Hippocampal formation (tissue), 2 donors: ENCODE measurements around the gene PLS1.

Experiments
- DNase-seq, 2 donors: peaks; one replicate each; lab custom pipeline; 2025; lab: John Stamatoyannopoulos, UW

PLS1 gene

DNA sequence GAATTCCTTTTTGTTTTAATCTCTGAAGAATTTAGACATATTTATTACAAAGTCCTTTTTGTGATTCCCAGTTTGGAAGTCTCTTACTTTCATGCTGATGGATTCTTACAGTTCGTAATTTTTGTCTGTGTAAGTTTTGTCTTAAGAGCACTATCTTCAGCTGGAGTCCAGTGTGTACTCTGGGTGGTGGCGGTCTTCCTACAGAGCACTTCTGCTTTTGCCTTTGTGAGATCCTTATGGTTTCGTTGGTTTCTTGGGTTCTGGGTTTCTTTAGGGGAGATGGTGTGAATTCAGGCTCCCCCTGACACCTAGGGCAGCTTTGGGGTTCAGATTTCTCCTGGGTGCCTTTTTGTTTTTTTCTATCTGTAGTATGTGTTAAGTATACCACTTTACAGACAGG, 45.3 kb downstream of the PLS1 start:
- no peak for DNase-seq

DNA sequence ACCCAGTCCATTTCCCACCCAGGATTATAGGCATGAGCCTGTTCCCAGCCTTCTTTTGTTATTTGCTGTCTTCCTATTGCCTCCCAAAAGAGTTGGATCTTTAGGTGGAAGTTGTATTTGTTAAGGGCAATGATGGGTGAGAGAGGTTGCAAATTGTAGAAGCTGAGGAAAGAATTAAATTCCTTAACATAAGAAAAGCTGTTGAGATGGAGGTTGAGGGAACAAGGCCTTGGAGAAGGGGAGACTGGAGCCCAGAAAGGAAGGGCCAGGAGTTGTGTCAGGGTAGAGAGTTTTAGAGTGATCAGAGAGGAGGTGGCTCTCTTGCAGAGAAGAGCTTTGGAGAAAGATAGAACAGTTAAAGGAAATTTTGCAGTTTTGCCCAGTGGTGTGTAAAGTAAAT, 46.8 kb downstream of the PLS1 start:
- DNase-seq: no peak

DNA sequence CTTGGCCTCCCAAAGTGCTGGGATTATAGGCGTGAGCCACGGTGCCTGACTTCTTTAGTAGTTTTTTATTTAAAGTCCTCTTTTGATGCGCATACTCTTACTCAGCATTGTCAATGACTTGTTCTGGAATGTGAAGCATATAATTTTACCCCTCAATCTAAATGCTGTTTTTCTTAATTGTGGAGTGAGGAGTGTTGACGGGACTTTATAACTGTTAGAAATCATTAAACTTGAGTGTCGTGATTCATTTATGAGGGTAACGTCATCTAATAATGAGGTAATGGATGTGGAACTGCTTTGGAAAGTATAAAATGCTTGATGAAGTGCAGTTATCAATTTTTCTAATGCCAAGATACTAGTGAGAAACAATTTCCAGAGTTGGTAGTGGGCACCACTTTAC, 48.3 kb downstream of the PLS1 start:
- DNase-seq: no peak

DNA sequence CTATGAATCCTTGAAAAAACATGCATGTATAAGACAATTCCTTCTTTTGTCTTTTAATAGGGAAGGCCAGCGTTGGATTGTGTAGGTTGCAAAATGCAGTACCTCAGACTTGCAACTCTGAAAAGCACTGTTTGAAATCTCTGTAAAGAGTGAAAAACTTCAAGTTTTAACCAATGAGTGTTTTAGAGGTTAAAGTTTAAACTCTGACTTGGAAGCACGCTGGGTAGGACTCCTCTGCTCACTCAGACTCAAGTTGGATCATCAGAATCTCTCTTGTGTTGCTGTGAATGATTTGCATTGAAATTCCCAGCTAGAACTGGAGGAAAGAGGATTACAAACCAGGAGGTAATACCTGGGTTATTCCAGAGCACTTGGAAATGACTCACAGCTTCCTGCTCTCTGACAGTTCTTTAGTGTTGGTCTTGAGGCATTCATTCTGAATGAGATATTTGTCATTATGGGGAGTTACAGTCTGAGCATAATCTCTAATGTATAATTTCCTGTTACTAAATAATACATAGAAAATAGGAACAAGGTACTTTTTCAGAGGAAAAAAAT, 49.1 kb downstream of the PLS1 start:
- DNase-seq: no peak

DNA sequence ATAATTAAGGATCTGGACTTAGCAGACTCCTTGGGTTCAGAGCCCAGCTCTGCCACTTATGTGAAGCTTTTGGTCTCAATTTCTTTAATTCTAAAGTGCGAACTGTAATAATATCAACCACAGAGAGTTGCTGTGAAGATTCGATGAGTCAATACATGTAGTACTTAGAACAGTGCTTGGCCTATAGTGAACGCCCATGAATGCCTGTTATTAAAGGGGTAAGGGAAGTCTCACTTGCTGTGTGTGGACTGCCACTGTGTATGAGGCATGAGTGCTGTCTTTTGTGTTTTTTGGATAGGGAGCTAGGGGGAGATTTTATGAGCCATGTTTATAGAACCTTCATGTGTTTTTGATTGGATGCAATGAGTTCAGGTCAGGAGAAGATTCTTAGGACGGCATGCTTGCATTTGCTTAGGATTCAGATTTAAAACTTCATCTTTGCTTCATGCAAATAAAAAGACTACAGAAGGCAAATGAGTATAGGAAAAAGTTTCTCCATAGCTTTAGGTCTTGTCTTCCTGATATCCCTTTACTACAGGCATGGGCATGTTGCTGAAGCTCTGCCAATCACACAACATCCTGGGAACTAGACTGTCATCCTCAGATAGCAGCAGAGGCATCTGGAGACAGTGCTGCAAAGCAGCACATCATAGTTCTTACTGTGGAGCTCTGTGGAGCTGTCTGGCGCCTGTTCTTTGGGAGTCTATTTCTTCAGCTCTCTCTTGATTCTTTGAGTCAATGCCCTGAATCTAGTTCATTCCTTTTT, 50.0 kb downstream of the PLS1 start:
- no peak for DNase-seq

DNA sequence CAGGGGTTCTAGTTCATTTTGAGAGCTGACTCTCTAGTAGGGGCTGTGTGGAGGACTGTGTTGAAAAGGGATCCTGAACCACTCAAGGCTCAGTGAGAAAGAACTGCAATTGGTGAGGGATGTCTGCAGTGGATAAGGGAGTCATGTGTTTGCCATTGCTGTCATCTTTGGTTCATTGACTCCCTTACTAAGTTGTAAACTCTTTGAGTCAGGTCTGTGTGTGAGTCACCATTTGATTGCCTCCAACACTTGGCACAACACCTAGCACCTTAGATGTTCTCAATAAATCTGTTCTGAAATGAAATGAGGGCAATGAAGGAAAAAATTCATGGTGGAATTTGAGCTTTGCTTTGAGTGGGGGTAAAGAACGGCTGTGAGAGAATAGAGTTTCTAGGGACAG, 51.7 kb downstream of the PLS1 start:
- no peak for DNase-seq

DNA sequence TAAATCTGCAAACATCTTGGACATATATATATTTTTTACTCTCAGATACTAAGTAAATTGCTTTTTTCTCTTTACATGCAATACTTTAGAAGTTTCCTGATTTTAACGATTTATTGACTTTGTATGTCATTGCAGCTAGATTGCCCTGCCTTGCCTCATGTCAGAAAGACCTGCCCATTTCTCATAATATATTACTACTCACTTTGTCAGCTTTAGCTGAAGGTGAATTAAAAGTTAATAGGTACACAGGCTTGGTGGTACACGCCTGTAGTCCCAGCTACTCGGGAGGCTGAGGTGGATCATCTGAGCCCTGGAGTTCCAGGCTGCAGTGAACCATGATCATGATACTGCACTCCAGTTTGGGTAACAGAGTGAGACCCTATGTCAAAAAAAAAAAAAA, 52.8 kb downstream of the PLS1 start:
- no peak for DNase-seq

DNA sequence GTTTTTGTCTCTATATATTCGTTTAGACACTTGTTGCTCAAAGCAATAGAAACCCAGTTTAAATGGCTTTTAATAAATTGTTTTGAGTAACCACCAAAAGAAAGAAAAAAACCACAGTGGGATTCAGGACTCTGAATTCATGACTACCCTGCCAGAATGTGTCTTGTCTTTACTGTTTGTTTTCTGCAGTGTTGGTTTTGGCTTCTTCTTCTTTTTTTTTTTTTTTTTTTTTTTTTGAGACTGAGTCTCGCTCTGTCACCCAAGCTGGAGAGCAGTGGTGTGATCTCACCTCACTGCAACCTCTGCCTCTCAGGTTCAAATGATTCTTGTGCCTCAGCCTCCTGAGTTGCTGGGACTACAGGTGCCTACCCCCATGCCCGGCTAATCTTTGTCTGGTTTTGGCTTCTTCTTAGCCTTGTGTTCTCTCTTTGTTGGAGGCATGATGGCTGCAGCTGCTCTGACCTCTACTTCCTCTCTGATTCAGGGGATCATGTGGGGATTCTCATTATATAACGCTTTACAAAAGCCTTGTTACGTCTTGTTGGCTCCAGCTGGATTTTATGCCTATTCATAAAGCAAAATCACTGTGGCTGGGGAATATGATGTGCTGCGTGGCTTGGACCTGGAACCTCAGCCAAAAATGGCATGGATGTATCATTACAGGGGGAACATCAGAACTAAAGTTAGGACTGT, 54.0 kb downstream of the PLS1 start:
- no peak for DNase-seq

DNA sequence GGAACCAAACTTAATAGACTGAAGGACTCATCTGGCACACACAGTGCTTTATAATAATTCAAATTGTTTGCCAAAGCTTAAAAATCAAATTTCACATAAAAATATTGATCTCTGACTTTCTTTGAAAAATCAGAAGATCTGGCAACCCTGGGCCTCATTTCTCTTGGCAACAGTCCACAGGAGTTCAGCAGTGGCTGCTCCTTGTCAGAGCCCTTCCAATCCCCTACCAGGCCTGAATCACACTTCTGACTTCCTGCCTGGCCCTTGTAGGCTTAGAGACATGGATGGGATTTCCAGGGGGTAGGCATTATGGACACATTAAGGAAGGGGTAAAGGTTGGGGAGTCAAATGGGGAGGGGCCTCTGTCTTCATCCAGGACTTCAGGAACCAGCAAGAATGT, 55.5 kb downstream of the PLS1 start:
- DNase-seq: no peak

DNA sequence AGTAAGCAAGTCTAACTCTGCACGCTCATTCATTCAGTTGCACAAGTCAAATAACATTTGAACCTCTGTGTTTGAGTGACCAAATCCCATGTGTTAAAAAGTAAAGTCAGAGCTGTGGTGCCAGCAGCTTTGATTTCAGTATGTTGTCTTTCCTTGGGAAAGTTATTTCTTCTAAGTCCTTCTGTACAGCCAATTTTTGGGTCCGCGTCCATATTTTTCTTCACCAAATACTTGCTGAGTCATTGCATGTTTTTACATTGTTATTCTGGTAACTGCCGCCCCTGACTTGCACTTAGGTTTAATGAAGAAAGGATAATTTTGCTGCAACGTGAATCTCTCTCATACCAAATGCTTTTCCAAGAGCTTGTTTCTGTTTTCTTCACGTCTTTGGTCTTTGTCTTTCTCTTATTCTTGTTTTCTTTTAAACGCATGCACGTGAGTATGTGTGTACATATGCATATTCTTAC, 56.7 kb downstream of the PLS1 start:
- DNase-seq: no peak

DNA sequence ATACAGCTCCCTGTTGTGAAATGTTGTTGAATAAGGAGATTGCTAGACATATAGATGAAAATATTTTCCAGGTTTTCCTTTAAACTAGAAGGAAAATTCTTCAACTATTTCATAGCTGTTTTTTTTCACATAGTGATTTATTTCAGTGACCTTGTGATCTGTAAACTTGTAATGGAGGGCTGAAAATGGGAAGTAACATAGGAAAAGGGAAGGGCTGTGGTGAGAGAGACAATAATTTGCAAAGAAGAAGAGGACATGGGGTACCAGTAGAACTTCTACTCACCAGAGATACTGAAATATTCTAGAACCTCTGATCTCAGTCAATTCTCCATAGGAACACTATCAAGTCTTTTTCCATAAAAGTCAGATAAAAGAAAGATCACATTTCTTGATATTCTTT, 60.4 kb downstream of the PLS1 start:
- no peak for DNase-seq

DNA sequence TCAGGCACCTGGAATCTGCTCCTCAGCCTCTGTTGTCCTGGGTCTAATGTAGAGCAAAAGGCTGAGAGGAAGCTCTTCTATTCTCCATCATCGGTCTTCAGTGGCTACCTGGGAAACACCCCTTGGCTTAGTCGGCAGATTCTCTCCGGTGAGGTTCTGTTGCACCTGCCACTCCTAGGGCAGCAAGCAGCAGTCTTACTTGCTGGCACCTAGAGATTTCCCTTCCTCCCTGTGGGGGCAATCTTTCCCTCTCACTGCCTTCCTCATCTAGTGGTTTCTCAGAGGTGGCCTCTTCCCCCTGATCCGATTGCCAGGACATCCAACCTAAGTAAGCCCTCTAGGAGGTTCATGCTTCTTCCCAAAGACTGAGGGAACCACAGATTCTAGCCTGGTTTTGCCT, 60.8 kb downstream of the PLS1 start:
- DNase-seq: no peak

DNA sequence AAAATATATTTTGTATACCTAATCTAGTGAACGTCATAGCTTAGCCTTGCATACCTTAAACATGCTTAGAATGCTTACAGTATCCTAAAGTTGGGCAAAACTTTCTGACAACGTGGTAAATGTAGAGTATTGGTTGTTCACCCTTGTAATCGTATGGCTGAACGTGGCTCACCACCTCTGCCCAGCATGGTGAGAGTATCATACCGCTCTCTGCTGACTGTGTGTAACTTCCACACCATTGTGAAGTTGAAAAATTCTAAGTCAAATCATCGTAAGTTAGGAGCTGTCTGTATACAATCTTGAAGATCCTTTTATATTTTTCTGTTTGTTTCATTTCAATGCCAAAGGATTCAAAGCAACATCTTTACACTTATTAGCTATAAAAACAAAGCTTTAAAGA, 64.2 kb downstream of the PLS1 start:
- no peak for DNase-seq

DNA sequence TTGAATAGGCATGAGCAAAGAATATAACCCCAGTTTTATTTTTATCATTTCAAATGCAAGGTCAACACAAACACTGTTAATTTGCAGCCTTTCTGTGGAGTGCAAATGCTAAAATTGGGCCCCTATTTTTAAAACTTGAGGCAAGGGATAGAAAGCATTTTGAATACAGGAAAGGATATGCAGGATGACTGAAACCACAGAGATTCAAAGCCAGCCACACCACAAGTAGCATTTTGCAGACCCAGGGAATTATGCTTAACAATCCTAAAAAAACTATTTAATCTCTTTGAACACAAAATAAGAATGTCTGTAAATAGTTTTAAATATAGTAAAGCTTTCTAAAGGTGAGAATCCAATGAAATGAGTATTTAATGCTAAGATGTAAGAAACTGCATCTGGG, 64.7 kb downstream of the PLS1 start:
- DNase-seq: no peak

DNA sequence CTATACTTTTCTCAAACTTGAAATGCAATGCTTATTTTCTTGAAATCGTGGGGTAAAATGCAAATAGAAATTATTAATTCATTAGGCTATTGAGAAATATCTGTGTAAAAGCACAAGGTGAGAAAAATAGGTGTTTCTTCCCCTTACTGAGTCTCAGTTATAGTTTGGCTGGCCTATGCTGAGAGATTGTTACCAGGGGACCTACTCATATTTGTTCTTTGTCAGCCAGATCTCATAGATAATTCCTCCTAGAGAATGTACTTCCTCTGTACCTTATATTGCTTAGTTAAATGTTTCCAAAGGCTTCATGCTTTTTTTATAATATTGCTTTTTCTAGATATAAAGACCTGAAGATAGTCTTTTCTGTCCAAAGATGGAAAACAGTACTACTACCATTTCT, 67.7 kb downstream of the PLS1 start:
- DNase-seq: no peak

DNA sequence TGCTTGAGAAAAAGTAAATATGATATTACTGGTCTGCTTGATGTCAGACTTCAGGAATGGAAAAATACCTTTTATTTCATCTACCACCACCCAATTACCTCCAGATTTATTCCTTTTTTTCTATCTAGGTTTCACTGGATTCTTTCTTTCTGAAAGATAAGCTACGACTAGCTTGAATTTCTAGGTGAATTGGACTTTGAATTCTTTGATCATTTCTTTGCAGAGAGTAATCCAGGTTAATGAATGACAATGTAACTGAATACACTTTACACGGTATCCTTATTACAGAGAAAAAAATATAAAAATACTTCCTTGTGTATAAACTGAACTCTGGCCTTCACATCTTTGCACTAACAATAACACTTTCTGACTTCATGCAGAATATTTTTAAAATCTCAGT, 68.1 kb downstream of the PLS1 start:
- no peak for DNase-seq

DNA sequence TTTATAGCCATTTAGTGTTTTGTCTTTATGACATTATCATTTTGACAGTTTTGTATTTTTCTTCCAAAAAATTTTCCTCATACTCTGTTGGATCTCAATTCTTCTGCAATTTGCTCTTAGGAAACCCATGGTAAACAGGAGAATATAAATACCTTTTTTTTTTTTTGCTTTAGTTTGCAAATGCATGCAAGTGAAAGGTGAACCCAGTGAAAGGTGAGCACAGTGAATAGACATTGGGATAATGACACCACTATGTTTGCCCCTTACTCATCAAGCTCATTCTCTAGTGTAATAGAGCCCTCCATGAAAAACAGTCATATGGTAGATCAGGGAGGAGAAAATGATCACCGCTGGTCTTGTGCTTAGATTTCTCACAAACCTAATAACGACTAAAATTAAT, 68.6 kb downstream of the PLS1 start:
- no peak for DNase-seq

DNA sequence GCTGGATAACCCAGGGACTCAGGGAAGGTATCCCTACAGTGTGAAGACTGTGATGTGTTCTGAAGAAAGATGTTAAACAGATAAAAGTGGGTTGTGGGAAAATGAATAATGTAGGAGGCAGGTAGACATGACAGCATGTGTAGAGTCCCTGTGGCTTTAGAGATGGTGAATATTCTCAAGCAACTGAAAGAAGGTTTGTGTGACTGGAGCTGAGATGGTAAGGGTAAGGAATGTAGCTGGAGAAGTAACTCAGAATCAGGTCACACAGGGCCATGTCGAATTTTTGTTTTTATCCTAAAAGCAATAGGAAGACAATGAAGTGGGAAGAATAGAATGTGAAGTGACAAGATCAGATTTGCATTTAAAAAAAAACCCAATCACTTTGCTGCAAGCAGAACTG, 73.9 kb downstream of the PLS1 start:
- DNase-seq: no peak

DNA sequence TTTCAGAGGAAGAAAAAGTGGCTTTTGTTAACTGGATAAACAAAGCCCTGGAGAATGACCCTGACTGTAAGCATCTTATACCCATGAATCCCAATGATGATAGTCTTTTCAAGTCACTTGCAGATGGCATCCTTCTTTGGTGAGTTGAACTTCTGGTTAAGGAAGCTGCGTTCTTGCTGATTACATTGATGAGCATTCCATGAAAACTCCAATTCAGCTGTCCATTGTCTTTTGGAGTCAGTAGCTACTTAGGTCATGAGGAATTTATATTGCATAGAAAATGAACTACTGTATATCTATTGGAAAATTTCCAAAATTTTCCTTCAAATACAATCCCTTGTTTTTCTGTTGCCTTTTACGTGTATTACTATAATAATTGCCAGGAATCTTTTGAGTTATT, 80.0 kb downstream of the PLS1 start:
- DNase-seq: no peak

DNA sequence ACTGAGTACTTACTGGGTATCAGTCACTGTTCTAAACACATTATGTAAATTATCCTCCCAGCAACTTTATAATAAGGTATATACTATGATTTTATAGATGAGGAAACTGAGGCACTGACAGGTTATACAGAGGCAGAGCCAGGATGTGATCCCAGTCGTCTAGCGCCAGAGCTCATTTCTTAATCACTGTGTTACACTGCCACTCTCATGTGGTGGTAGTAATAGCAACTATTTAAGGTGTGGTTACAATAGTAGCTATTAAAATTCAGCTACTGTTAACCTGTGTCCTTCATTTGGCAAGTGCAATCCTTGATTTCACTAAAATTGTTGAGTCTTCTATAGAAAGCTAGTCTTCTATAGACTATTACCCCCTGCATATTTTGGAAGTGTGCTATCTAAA, 84.5 kb downstream of the PLS1 start:
- DNase-seq: no peak

DNA sequence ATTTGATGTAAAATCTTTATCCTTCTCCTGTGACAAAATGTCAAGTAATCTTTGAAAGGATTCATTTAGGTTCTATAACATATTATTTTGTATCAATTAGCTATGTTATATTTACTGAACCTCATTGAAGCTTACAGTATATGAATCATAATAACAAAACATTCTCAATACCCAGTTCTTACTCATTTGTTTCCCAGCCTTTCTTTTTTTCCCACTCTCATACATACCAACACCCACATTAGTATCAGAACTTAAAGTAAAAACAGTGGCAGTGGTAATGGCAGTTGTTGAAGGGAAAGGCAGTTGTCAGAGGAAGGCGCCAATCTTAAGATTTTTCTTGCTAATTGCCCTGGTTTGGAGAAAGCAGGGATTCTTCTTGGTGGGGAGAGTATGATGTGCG, 94.4 kb downstream of the PLS1 start:
- no peak for DNase-seq

DNA sequence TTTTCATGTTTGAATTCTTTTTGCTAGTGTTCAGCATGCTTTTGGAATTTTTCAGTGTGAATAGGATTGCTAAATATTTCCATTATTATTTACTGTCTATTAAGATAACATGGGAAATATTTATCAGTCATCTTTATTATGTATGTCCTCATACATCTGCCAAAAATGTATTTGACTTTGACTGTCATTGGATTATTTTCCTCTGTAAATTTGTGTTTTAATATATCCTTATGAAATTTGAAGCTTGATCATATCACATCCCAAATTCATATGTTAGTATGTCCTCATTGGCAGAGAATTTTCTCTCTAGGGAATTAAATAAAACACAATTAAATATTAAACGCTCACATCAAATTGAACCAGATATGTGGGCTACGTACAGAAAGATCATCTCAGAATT, 95.3 kb downstream of the PLS1 start:
- no peak for DNase-seq

DNA sequence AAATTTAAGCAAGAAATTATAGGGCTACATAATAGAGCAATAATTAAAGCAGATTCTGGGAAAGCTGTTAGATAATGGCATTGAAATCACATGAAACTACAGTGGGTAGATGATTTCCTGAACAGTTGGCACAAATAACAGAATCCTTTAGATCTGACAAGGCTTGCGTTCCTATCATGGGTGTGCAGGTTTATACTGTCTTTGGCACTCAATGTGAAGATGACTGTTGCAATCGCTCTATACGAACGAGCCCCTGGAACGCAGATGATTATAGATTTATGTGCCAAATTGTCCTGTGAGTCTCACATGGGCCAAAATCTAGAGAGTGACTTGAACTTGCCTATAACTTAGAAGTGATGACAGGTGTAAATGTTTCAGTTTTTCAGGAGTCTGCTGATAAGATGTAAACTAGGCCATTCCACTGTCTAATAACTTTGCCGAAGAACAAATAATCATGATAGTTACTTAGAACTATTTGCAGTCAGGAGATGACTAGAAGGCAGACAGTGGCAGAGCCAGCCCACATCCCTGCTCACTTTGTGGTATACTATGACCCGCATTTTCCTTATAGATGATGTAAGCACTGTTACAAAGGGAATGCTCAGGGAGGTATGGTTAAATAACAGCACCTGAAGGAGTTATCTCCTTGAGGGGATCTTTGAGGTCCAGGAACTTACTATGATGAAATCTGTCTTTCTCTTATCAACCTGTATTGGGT, 97.1 kb downstream of the PLS1 start:
- no peak for DNase-seq
